Tibial artery (tissue), 4 donors: Measurements from ENCODE around the gene PHKG2.
"Not testable (repeated sequence)": the region's sequence is repeated elsewhere in the genome, so short reads cannot be mapped to it uniquely, and the experiment has no call there.

Experiments used
- DNase-seq, 2 donors: peaks; one replicate each; pipeline ENCODE4 v3.0.0-alpha.2; 2019
- H3K27ac ChIP-seq, 2 donors: fragments of 200-600 bp; sonication (generic) in 1 of 2; 1 replicate in 1 of 2; 2 replicates in 1 of 2; pipeline ENCODE4 v1.5.1; 2018 to 2019; ENCODE audit warnings: mild to moderate bottlenecking in 1 of 2
- H3K27me3 ChIP-seq, 2 donors: fragments of 200-600 bp; sonication (generic) in 1 of 2; one replicate each; pipeline versions ENCODE4 v1.5.1 to v1.6.0; 2016 to 2019
- H3K36me3 ChIP-seq, 3 donors: fragments of 200-600 bp; sonication (generic) in 2 of 3; one replicate each; pipeline ENCODE4 v1.5.1; 2016 to 2019; ENCODE audit warnings: mild to moderate bottlenecking in 2 of 3
- H3K4me1 ChIP-seq, 4 donors: fragments of 200-600 bp; sonication (generic) in 2 of 4; 1 replicate in 3 of 4; 2 replicates in 1 of 4; pipeline ENCODE4 v1.5.1; 2016 to 2019
- H3K4me3 ChIP-seq, 2 donors: fragments of 200-600 bp; sonication (generic) in 1 of 2; 1 replicate in 1 of 2; 2 replicates in 1 of 2; pipeline ENCODE4 v1.5.1; 2018 to 2019; ENCODE audit warnings: mild to moderate bottlenecking in 2 of 2
- H3K9me3 ChIP-seq, 3 donors: fragments of 200-600 bp; sonication (generic) in 1 of 3; one replicate each; pipeline ENCODE4 v1.5.1; 2016 to 2019
- CTCF ChIP-seq, 2 experiments: fragments of 200-600 bp in 1 of 2; fragments of 450-650 bp in 1 of 2; IDR thresholded peaks; one replicate each; pipeline ENCODE4 v1.5.1; 2017 to 2019; ENCODE audit warnings: antibody characterized with exemption in 2 of 2, mild to moderate bottlenecking in 1 of 2, moderate library complexity in 1 of 2
- intact Hi-C: fragments of 100-400 bp; cut with DNase I; formaldehyde crosslinking; loops from one replicate; pipeline ENCODE4 v1.15.0; 2023; ENCODE audit warnings: low total_unique reads

The PHKG2 gene

GRCh38 chr16:30747799-30748633 lies at the start of gene PHKG2:
Gene PHKG2 (plus strand): TSS chr16:30748425. CDS start chr16:30748821, 396 bp downstream.
- TF ChIP-seq CTCF (IDR thresholded peaks at IDR 0.05), result peak in 1 of 2 experiments; percentile 6
- H3K27me3 ChIP-seq, result no peaks in the 10 kb centered on the region
- no peaks in the 10 kb centered on the region for H3K9me3 ChIP-seq
- DNase-seq, result peak; percentile 99 to 100
- intact Hi-C loops, result loop anchor here (10.0 kb wide), 1 partner anchor 57 kb away; no protein-coding TSS in a partner anchor
- peaks cover 0 to 24% (median 9%) of the 10 kb centered on the region in 4 donors for H3K4me1 ChIP-seq
- H3K4me3 ChIP-seq, result peak within 1 kb of the TSS; percentile 89 to 99
- H3K36me3 ChIP-seq, result peaks cover 6 to 42% (median 9%) of the 10 kb centered on the region in 3 donors
- peak within 1 kb of the TSS; percentile 67 to 84 for H3K27ac ChIP-seq

- Histone ChIP-seq H3K9me3 (no peaks in the 10 kb centered on the region), H3K27me3 (no peaks in the 10 kb centered on the region), H3K4me1 (peaks cover 0 to 27% (median 12%) of the 10 kb centered on the region in 4 donors), H3K4me3 (peak within 1 kb of the TSS; percentile 81 to 97), H3K36me3 (peaks cover 34 to 39% (median 35%) of the 10 kb centered on the region in 3 donors), H3K27ac (peak within 1 kb of the TSS; percentile 96 to 99)
- peak; percentile 90 to 94 for DNase-seq
- no peak for TF ChIP-seq CTCF (IDR thresholded peaks at IDR 0.05)
- intact Hi-C loops, result loop anchor here (2.0 to 5.0 kb wide), 2 partner anchors 40 to 167 kb away; partner anchors contain the start of genes FBRS and ZNF747
Observed at GRCh38 chr16:30698816-30699614, 49.2 kb upstream of the PHKG2 start, which contains the start of gene SRCAP. Gene SRCAP (plus strand): TSS chr16:30699171. CDS start chr16:30700825, 1,654 bp downstream.

GRCh38 chr16:30699615-30700099 lies 48.6 kb upstream of the PHKG2 start:
- Histone ChIP-seq H3K27ac (peak overlapping the region; percentile 96 to 99), H3K4me1 (peaks cover 0 to 25% (median 12%) of the 10 kb centered on the region in 4 donors), H3K27me3 (no peaks in the 10 kb centered on the region), H3K9me3 (no peaks in the 10 kb centered on the region), H3K36me3 (peaks cover 40 to 45% (median 41%) of the 10 kb centered on the region in 3 donors), H3K4me3 (peak overlapping the region; percentile 81 to 97)
- intact Hi-C loops, result loop anchor here (2.0 to 5.0 kb wide), 2 partner anchors 41 to 167 kb away; partner anchors contain the start of genes FBRS and ZNF747
- DNase-seq, result no peak
- no peak for TF ChIP-seq CTCF (IDR thresholded peaks at IDR 0.05)

- no peaks in the 10 kb centered on the region for H3K27me3 ChIP-seq
- TF ChIP-seq CTCF (IDR thresholded peaks at IDR 0.05), result no peak
- DNase-seq, result no peak
- H3K4me3 ChIP-seq, result no peak overlapping the region
- no peaks in the 10 kb centered on the region for H3K9me3 ChIP-seq
- H3K36me3 ChIP-seq, result peaks cover 49 to 53% (median 50%) of the 10 kb centered on the region in 3 donors
- H3K27ac ChIP-seq, result peak overlapping the region in 1 of 2 donors; percentile 2
- intact Hi-C loops, result no loop called here
- H3K4me1 ChIP-seq, result peaks cover 0 to 25% (median 12%) of the 10 kb centered on the region in 4 donors
Observed at GRCh38 chr16:30700491-30700890, 47.7 kb upstream of the PHKG2 start.

GRCh38 chr16:30700971-30701370 lies 47.3 kb upstream of the PHKG2 start:
- Histone ChIP-seq H3K27ac (peak overlapping the region in 1 of 2 donors; percentile 2), H3K4me1 (peaks cover 0 to 25% (median 12%) of the 10 kb centered on the region in 4 donors), H3K36me3 (peaks cover 54 to 58% (median 54%) of the 10 kb centered on the region in 3 donors), H3K27me3 (no peaks in the 10 kb centered on the region), H3K9me3 (no peaks in the 10 kb centered on the region), H3K4me3 (no peak overlapping the region)
- no peak for DNase-seq
- intact Hi-C loops, result no loop called here
- no peak for TF ChIP-seq CTCF (IDR thresholded peaks at IDR 0.05)

- DNase-seq, H3K27me3 ChIP-seq, H3K9me3 ChIP-seq, H3K27ac ChIP-seq, H3K4me3 ChIP-seq, intact Hi-C loops: not testable (repeated sequence)
- Histone ChIP-seq H3K4me1 (peaks cover 0 to 18% (median 12%) of the 10 kb centered on the region in 4 donors), H3K36me3 (peaks cover 73 to 79% (median 75%) of the 10 kb centered on the region in 3 donors)
Observed at GRCh38 chr16:30703071-30703470, 45.2 kb upstream of the PHKG2 start.
